Loucy (cell line): ENCODE data around the gene CNTN3.

Experiments used
- H2AFZ ChIP-seq: fragments of 200-600 bp; sonication (generic); 2 replicates; pipeline ENCODE4 v1.6.0; 2016; ENCODE audit warnings: antibody characterized with exemption, mild to moderate bottlenecking, low read length, moderate library complexity
- H3F3A ChIP-seq: fragments of 200-600 bp; 2 replicates; pipeline ENCODE4 v1.6.0; 2016; ENCODE audit warnings: antibody characterized with exemption, low read depth, mild to moderate bottlenecking
- H3K27me3 ChIP-seq: fragments of 200-600 bp; sonication (generic); 2 replicates; pipeline ENCODE4 v1.6.1; 2014; ENCODE audit warnings: low read length, mild to moderate bottlenecking; ENCODE audit not compliant: insufficient read depth, poor library complexity, severe bottlenecking
- H3K36me3 ChIP-seq: fragments of 200-600 bp; sonication (generic); 2 replicates; pipeline ENCODE4 v1.6.1; 2016; ENCODE audit warnings: low read length; ENCODE audit not compliant: insufficient read depth
- H3K4me1 ChIP-seq: fragments of 200-600 bp; sonication (generic); 2 replicates; pipeline ENCODE4 v1.5.1; 2014; ENCODE audit warnings: low read length, mild to moderate bottlenecking; ENCODE audit not compliant: insufficient read depth, poor library complexity, severe bottlenecking
- H3K4me2 ChIP-seq: fragments of 200-600 bp; sonication (generic); 2 replicates; pipeline ENCODE4 v1.6.0; 2014; ENCODE audit warnings: antibody characterized with exemption, low read length, low read depth, mild to moderate bottlenecking; ENCODE audit not compliant: poor library complexity, severe bottlenecking
- H3K4me3 ChIP-seq: fragments of 200-600 bp; sonication (generic); 2 replicates; pipeline ENCODE4 v1.5.1; 2014; ENCODE audit warnings: low read length, mild to moderate bottlenecking, mixed read lengths; ENCODE audit not compliant: poor library complexity, severe bottlenecking
- H3K79me2 ChIP-seq: fragments of 200-600 bp; sonication (generic); 2 replicates; pipeline ENCODE4 v1.6.1; 2014; ENCODE audit warnings: low read length; ENCODE audit not compliant: insufficient read depth
- H3K9ac ChIP-seq: fragments of 200-600 bp; sonication (generic); 2 replicates; pipeline ENCODE4 v1.6.0; 2014; ENCODE audit warnings: mild to moderate bottlenecking, low read depth, low read length, moderate library complexity; ENCODE audit not compliant: poor library complexity, severe bottlenecking
- H3K9me2 ChIP-seq: fragments of 200-600 bp; sonication (generic); replicated peaks from 2 replicates; pipeline ENCODE4 v1.6.1; 2016; ENCODE audit warnings: low read depth, low read length, mixed read lengths
- H3K9me3 ChIP-seq: fragments of 200-600 bp; sonication (generic); 2 replicates; pipeline ENCODE4 v1.6.1; 2014; ENCODE audit warnings: mild to moderate bottlenecking, antibody characterized with exemption, low read length, low read depth; ENCODE audit not compliant: insufficient read depth
- H4K20me1 ChIP-seq: fragments of 200-600 bp; sonication (generic); 2 replicates; pipeline ENCODE4 v1.6.0; 2014; ENCODE audit warnings: antibody characterized with exemption, low read length, mild to moderate bottlenecking; ENCODE audit not compliant: insufficient read depth, poor library complexity, severe bottlenecking
- EZH2phosphoT487 ChIP-seq: fragments of 200-600 bp; IDR thresholded peaks from 2 replicates; pipeline ENCODE4 v1.6.1; 2018; ENCODE audit warnings: antibody characterized with exemption, mild to moderate bottlenecking, moderate library complexity, borderline replicate concordance
- TF ChIP-seq, protein P1 (sequence below): fragments of 200-600 bp; sonication (generic); conservative IDR thresholded peaks from 2 replicates; pipeline ENCODE4 v1.5.1; 2014; ENCODE audit warnings: mild to moderate bottlenecking, antibody characterized with exemption, low read length

CNTN3 gene

DNA sequence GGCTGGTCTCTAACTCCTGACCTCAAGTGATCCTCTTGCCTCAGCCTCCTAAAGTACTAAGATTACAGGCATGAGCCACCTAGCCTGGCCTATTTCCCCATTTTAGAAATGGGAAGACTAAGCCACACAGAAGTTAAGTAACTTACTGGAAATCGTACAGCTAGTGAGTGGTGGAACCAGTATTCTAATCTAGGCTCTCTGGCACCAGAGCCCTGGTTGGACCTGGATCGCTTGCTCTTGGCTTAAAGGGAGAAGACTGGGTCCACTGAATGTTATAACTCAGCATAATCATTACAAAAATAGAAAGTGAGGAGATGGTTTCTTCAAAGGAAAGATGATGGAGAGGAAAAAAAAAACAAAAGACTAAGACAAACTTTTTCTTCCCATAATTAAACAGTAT, 37.4 kb upstream of the CNTN3 start:
- H3K79me2 ChIP-seq = no peaks in the 10 kb centered on the region
- no peaks in the 10 kb centered on the region for H3K27me3 ChIP-seq
- no peaks in the 10 kb centered on the region for H3K4me1 ChIP-seq
- TF ChIP-seq, protein P1, sequence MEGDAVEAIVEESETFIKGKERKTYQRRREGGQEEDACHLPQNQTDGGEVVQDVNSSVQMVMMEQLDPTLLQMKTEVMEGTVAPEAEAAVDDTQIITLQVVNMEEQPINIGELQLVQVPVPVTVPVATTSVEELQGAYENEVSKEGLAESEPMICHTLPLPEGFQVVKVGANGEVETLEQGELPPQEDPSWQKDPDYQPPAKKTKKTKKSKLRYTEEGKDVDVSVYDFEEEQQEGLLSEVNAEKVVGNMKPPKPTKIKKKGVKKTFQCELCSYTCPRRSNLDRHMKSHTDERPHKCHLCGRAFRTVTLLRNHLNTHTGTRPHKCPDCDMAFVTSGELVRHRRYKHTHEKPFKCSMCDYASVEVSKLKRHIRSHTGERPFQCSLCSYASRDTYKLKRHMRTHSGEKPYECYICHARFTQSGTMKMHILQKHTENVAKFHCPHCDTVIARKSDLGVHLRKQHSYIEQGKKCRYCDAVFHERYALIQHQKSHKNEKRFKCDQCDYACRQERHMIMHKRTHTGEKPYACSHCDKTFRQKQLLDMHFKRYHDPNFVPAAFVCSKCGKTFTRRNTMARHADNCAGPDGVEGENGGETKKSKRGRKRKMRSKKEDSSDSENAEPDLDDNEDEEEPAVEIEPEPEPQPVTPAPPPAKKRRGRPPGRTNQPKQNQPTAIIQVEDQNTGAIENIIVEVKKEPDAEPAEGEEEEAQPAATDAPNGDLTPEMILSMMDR = no peak
- TF ChIP-seq EZH2phosphoT487 = no peak
- H3K4me3 ChIP-seq = no peak overlapping the region
- no peaks in the 10 kb centered on the region for H4K20me1 ChIP-seq
- H3K9me3 ChIP-seq = no peaks in the 10 kb centered on the region
- no peak overlapping the region for H2AFZ ChIP-seq
- no peaks in the 10 kb centered on the region for H3K36me3 ChIP-seq
- H3F3A ChIP-seq = no peaks in the 10 kb centered on the region
- no peaks in the 10 kb centered on the region for H3K9me2 ChIP-seq
- H3K4me2 ChIP-seq = no peak overlapping the region
- no peak overlapping the region for H3K9ac ChIP-seq

GRCh38 chr3:74651292-74651691, 36.8 kb upstream of the CNTN3 start:
- no peaks in the 10 kb centered on the region for H3K4me1 ChIP-seq
- no peak overlapping the region for H3K4me2 ChIP-seq
- no peak overlapping the region for H3K4me3 ChIP-seq

DNA sequence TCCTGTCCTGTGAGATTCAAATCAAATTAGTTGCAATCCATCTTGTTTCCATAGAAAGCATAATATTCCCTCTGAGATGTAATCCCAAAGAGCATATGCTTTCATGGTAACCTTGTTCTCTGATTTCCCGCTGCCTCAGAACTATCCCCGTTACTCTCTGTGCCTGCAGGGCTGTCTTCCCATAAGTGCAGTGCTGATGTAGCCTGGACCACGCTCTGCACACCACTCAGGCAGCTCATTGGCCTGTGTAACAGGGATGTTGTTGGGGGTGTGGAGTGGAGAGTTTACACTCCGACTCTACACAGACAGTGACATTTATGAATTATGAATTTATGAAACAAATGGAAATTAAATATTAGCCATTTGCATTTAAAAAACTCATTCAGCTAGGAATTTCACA, 33.6 kb upstream of the CNTN3 start:
- no peaks in the 10 kb centered on the region for H3K36me3 ChIP-seq
- no peak overlapping the region for H2AFZ ChIP-seq
- H4K20me1 ChIP-seq = no peaks in the 10 kb centered on the region
- H3K9me3 ChIP-seq = no peaks in the 10 kb centered on the region
- no peak overlapping the region for H3K4me2 ChIP-seq
- TF ChIP-seq, protein P1 = no peak
- TF ChIP-seq EZH2phosphoT487 = no peak
- H3K4me3 ChIP-seq = no peak overlapping the region
- H3K79me2 ChIP-seq = no peaks in the 10 kb centered on the region
- H3K27me3 ChIP-seq = no peaks in the 10 kb centered on the region
- H3K9ac ChIP-seq = no peak overlapping the region
- H3F3A ChIP-seq = no peaks in the 10 kb centered on the region
- no peaks in the 10 kb centered on the region for H3K4me1 ChIP-seq
- H3K9me2 ChIP-seq = no peaks in the 10 kb centered on the region

More at GRCh38 chr3:74651292-74651691, 36.8 kb upstream of the CNTN3 start:
- Histone ChIP-seq H3K9me3 (no peaks in the 10 kb centered on the region), H3K79me2 (no peaks in the 10 kb centered on the region), H3F3A (no peaks in the 10 kb centered on the region), H4K20me1 (no peaks in the 10 kb centered on the region), H2AFZ (no peak overlapping the region), H3K27me3 (no peaks in the 10 kb centered on the region), H3K36me3 (no peaks in the 10 kb centered on the region), H3K9ac (no peak overlapping the region), H3K9me2 (no peaks in the 10 kb centered on the region)
- no peak for TF ChIP-seq EZH2phosphoT487
- TF ChIP-seq, protein P1 = no peak
